ENCODE results near the gene NIPAL1.

- TF ChIP-seq, protein P1, sequence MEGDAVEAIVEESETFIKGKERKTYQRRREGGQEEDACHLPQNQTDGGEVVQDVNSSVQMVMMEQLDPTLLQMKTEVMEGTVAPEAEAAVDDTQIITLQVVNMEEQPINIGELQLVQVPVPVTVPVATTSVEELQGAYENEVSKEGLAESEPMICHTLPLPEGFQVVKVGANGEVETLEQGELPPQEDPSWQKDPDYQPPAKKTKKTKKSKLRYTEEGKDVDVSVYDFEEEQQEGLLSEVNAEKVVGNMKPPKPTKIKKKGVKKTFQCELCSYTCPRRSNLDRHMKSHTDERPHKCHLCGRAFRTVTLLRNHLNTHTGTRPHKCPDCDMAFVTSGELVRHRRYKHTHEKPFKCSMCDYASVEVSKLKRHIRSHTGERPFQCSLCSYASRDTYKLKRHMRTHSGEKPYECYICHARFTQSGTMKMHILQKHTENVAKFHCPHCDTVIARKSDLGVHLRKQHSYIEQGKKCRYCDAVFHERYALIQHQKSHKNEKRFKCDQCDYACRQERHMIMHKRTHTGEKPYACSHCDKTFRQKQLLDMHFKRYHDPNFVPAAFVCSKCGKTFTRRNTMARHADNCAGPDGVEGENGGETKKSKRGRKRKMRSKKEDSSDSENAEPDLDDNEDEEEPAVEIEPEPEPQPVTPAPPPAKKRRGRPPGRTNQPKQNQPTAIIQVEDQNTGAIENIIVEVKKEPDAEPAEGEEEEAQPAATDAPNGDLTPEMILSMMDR (IDR thresholded peaks at IDR 0.05): no peak
- no peak for TF ChIP-seq POLR2A (IDR thresholded peaks at IDR 0.05)
- no peak for TF ChIP-seq POLR2AphosphoS5 (IDR thresholded peaks at IDR 0.05)
Measured at GRCh38 chr4:48025005-48025404, 8.4 kb downstream of the NIPAL1 start.
